LNCAP (cell line): ENCODE measurements around the gene S100P.

Source experiments
- TF ChIP-seq, protein P1 (sequence below): fragments of 450-650 bp; IDR thresholded peaks from 2 replicates; pipeline ENCODE4 v1.5.1; 2017; ENCODE audit warnings: mild to moderate bottlenecking

The S100P gene

DNA sequence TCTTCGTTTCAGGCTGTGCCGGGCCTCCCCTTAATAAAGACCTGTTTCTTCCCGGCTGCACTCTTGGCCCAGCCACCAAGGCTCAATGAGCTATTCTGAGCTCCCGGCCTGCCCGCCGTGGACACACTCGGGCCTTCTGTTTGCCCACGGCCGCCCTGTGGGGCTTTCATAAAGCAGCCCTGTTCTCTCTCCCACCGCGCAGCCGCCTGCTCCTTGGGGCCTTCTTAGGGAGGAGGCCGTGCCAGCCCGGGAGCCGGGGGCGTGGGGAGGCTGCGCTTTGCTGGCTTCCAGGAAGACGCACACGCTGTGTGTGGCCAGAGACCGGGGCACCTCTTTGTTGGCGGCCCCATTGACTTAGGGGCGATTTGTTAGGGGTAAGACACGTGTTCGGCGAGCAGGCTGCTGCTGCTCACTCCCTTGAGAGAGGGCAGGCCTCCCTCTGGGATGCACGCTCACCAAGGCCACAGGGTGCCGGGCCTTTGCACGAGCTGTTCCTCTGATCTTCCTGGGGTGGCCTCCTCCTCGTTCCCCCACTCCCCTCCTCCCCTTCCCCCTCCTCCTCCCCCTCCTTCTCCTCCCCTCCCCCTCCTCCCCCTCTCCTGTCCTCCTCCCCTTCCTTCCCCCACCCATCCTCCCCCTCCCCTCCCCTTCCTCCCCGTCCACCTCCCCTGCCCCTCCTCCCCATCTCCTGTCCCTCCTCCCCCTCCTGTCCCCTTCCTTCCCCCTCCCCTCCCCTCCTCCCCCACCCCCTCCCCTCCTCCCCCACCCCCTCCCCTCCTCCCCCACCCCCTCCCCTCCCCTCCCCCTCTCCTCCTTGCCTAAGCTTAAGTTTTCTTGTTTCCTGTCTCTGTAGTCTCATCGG is 33.6 kb downstream of the S100P start:
- TF ChIP-seq, protein P1, sequence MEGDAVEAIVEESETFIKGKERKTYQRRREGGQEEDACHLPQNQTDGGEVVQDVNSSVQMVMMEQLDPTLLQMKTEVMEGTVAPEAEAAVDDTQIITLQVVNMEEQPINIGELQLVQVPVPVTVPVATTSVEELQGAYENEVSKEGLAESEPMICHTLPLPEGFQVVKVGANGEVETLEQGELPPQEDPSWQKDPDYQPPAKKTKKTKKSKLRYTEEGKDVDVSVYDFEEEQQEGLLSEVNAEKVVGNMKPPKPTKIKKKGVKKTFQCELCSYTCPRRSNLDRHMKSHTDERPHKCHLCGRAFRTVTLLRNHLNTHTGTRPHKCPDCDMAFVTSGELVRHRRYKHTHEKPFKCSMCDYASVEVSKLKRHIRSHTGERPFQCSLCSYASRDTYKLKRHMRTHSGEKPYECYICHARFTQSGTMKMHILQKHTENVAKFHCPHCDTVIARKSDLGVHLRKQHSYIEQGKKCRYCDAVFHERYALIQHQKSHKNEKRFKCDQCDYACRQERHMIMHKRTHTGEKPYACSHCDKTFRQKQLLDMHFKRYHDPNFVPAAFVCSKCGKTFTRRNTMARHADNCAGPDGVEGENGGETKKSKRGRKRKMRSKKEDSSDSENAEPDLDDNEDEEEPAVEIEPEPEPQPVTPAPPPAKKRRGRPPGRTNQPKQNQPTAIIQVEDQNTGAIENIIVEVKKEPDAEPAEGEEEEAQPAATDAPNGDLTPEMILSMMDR, result no peak

DNA sequence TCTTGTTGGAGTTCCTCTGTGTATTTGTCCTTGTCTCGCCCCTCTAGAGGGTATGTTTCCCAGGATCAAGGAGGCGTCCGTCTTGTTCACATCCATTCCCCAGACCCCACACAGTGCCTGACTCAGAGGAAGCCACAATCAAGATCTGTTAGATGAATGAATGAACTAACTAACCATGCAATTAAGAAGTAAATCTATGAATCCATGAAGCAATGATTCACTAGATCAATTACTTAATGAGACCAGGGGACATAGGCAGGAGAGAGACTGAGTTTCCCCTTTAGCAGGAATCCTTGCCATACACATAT is 34.2 kb downstream of the S100P start:
- TF ChIP-seq, protein P1, result no peak

DNA sequence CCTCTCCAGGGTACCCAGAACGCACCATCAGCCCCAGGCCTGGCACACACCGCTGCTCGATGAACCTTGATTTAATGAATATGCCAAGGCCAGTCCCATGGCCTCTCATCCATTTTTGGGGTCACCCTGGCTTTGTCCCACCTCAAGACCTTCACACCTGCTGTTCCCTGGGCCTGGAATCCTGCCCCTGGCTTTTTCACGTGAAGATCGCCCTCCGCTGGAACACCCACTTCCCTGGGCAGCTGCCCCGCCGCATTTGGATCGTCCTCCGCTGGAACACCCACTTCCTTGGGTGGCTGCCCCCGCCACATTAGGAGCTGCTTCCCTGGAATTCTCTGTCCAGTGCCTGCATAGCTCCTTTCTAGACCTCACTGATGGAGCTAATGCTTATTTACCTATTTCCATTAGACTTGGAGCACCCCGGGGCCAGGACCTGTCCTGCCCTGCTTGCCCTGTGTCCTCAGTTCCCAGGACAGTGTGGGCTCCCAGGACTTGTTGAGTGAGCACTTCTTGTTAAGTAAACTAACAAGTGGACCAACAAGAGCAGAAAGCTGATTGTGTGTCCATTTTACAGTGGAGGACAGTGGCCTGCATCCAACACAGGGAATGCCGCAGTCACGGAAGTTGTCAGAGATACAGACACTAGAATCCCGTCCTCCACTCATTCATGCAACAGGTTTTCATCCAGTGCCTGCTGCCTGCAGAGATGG is 34.8 kb downstream of the S100P start:
- TF ChIP-seq, protein P1, result no peak

DNA sequence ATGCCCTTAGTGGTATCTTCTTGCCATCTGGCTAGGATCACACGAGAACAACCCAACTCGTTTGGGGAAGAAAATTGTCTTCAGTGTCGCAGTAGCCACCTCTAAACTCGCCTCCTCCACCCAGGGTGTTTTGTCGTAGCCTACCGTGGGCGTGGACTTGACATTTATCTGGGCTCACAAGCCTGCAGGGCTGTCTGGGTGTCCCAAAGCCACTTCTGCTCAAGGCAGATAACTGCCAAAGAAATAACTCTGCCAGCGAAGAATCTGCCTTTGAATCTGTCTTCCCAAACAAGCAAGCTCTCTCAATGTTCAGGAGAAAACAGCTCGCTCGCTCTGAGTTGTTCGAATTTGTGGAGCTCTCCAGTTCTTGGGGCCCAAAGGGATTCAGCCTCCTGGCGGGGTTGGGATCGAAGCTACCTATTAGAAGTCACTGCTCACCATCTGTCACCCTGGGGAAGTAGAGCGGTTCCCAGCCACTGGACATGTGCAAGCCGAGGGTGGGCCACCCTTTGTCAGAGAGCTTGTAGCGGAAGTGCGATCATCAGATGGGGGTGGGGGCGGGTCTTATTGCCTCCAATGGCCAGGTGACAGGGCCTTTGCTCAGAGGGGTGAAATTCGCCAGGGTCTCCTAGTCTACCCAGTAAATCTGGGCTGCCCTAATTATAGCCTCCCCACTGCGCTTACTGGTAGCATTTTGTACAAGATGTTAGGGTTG is 37.1 kb downstream of the S100P start:
- TF ChIP-seq, protein P1, result no peak

DNA sequence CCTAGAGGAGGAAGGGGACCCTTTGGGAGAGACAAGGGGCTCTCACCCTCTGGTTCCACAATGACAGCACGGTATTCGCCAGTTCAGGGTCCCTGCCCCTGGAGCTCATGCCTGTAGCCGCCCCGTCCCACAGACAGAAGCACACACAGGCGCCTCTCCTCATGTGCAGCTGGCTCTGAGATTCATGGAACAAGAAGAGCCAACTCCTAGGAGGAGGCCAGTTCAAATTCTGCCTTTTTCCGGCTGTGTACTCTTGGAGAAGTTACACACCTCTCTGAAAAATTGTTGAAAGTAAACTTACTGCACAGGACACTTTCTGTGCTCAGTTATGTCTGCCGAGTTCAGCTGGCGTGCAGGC is 37.6 kb downstream of the S100P start:
- TF ChIP-seq, protein P1, result no peak

DNA sequence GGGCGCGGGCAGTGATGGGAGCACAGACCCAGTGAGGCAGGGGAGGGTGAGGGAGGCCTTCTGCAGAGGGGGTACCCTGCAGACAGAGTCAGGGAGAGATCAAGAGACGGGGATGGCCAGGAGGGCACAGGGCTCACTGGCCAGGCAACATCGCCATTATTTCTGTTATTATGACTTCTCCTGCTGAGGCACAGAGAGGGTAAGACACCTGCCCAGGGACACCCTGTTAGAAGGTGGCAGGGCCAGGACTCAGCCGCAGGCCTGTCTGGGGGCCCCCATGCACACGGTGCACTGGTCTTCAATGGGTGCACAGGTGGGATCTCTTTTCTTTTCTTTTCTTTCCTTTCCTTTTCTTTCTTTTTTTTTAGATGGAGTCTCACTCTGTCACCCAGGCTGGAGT is 38.1 kb downstream of the S100P start:
- TF ChIP-seq, protein P1, result no peak

DNA sequence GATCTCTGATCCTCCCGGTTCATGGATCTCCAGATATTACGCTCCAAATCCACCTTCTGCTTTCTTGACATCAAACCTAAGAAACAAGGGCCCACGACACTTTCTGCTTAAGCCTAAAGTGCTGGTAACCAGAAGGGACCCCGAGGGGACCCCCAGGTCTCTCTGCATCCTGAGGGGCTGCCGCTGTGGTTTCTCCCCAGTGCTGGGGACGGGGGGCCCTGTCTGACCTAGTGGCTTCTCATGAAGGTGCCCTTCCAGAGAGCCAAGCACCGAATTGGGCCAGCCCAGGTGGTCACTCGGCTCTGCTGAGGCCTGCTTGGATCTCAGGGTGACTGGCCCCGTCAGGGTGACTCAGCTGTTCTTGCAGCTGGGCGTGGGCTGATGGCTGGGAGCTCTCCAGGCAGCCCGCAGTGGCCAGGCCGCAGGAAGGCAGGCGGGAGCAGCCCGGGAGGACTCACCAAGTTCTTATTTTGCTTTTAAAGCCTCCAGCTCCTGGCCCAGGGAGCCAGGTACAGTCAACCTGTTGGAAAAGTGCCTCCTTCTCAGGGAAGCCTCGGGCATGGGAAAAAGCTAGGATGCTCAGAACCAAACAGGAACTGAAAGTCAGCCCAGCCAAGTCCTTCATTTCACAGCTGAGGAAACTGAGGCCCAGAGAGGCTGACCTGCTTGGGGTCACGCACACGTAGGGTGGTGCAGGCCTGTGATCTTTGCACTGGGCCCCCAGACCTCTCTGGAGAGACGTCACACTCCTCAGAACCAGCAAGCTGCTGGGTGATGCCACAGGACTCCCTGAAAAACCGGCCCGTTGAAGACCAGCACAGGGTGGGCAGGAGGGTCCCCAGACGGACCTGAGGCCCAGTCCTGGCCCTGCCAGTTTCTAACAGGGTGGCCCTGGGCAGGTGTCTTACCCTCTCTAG is 39.0 kb downstream of the S100P start:
- TF ChIP-seq, protein P1, result no peak
